VCaP (cell line): ENCODE measurements around the gene FGFBP3.

ENCODE experiments used
- H3K27ac ChIP-seq: fragments of 450-650 bp; 2 replicates; pipeline ENCODE4 v1.5.1; 2017
- CTCF ChIP-seq: fragments of 450-650 bp; conservative IDR thresholded peaks from 2 replicates; pipeline ENCODE4 v1.5.1; 2017; ENCODE audit warnings: mild to moderate bottlenecking, moderate library complexity

Gene FGFBP3

GRCh38 chr10:91919651-91920050 is 10.4 kb upstream of the FGFBP3 start:
- no peak for TF ChIP-seq CTCF
- no peak overlapping the region for H3K27ac ChIP-seq

- no peak for TF ChIP-seq CTCF
- no peak overlapping the region for H3K27ac ChIP-seq
Observed at GRCh38 chr10:91910467-91910866, 1.2 kb upstream of the FGFBP3 start.

GRCh38 chr10:91908337-91909116 is 759 bp downstream of the FGFBP3 start:
- peak; percentile 82 for TF ChIP-seq CTCF
- peak overlapping the region; percentile 75 for H3K27ac ChIP-seq

- TF ChIP-seq CTCF, result no peak
- H3K27ac ChIP-seq, result peak overlapping the region; percentile 75
Observed at GRCh38 chr10:91907914-91908336, 1.4 kb downstream of the FGFBP3 start.

GRCh38 chr10:91907033-91907594 is 2.2 kb downstream of the FGFBP3 start:
- H3K27ac ChIP-seq, result no peak overlapping the region
- TF ChIP-seq CTCF, result no peak

- H3K27ac ChIP-seq, result no peak overlapping the region
- TF ChIP-seq CTCF, result no peak
Observed at GRCh38 chr10:91901784-91902677, 7.3 kb downstream of the FGFBP3 start.

GRCh38 chr10:91897421-91897820 is 11.9 kb downstream of the FGFBP3 start:
- H3K27ac ChIP-seq, result no peak overlapping the region
- TF ChIP-seq CTCF, result no peak
